ENCODE results near the gene PML. TPM values are rescaled to one million over a fixed set of nuclear protein-coding genes. Genes with fewer than 3 reads are reported as not detected.
A peak's percentile ranks its signal among the peaks of the same experiment; 100 is the strongest.

PML gene
- total and polyA plus RNA-seq, 2 of the 4 experiments (the other 2 are of a cell fraction): 8.8 to 22.6 TPM

DNA sequence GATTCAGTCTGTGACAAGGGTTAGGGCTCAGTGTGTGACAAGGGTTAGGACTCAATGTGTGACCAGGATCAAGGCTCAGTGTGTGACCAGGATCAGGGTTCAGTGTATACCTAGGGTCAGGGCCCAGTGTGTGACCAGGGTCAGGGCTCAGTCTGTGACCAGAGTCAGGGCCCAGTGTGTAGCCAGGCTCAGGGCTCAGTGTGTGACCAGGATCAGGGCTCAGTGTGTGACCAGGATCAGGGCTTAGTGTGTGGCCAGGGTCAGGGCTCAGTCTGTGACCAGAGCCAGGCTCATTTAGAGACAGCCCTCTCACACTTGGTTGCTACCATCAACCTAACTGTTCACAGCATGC is 44.1 kb upstream of the PML start:
- Histone ChIP-seq H3K4me3 (ENCODE audit: insufficient read depth, low read depth, low read length) (no peak overlapping the region), H2AK5ac (ENCODE audit: low read depth, low read length) (peak overlapping the region; percentile 69), H3K9me1 (ENCODE audit: insufficient read depth, low read length) (peaks cover 3% of the 10 kb centered on the region; the same call in 1 of the 2 replicates), H4K5ac (ENCODE audit: low read depth, low read length) (no peak overlapping the region), H4K8ac (ENCODE audit: low read depth in 2 of 2, low read length in 2 of 2) (peak overlapping the region in 1 of 2 experiments; percentile 44; a peak in 1 of 4 replicates), H2BK15ac (ENCODE audit: low read depth, low read length) (peak overlapping the region; percentile 2; the same call in 1 of the 3 replicates), H3K14ac (replicated peaks; ENCODE audit: low read depth, low read length) (no peak overlapping the region), H3K4me1 (ENCODE audit: control insufficient read depth, insufficient read depth, low read length) (peaks cover 7% of the 10 kb centered on the region), H2BK20ac (ENCODE audit: low read depth, low read length) (no peak overlapping the region), H4K20me1 (ENCODE audit: insufficient read depth, low read length) (0 out of 2 replicates have a peak, but pooled peaks cover 2% of the 10 kb centered on the region), H3K27ac (ENCODE audit: insufficient read depth, low read length) (peak overlapping the region; percentile 25; the same call in 1 of the 2 replicates), H2BK5ac (ENCODE audit: low read depth, low read length, poor library complexity, severe bottlenecking) (peak overlapping the region; percentile 18), H2AFZ (replicated peaks; ENCODE audit: low read length, poor library complexity) (no peak overlapping the region), H3K79me1 (ENCODE audit: low read depth in 1 of 2, low read length in 2 of 2) (peaks cover 3% of the 10 kb centered on the region in 2 experiments; a peak in 1 of 4 replicates), H3K4ac (ENCODE audit: low read depth, low read length) (peak overlapping the region; percentile 60), H2AK9ac (replicated peaks; ENCODE audit: low read depth, low read length, poor library complexity) (no peak overlapping the region), H3K23ac (ENCODE audit: low read depth, low read length) (peak overlapping the region; percentile 40; the same call in 1 of the 2 replicates), H3K9me3 (ENCODE audit: control insufficient read depth, insufficient read depth, low read length) (no peaks in the 10 kb centered on the region), H2BK120ac (ENCODE audit: low read depth, low read length) (no peak overlapping the region), H3K27me3 (ENCODE audit: control insufficient read depth, insufficient read depth, low read length) (no peaks in the 10 kb centered on the region), H4K91ac (ENCODE audit: insufficient read depth, low read depth, low read length) (no peak overlapping the region), H3K18ac (ENCODE audit: low read depth, low read length) (no peak overlapping the region), H3K36me3 (ENCODE audit: control insufficient read depth, insufficient read depth, low read length) (peaks cover 57% of the 10 kb centered on the region), H3K9ac (ENCODE audit: low read depth, low read length) (peak overlapping the region; percentile 13; the same call in 1 of the 2 replicates), H3K4me2 (ENCODE audit: low read depth, low read length) (no peak overlapping the region), H3K56ac (ENCODE audit: extremely low read depth, insufficient read depth, low read length) (no peak overlapping the region)
- POLR2A ChIA-PET (ENCODE audit: unreplicated experiment): no interaction called here
- dilution Hi-C loops (cut with HindIII; ENCODE audit: low sequenced_read_pairs, unreplicated experiment) (no loop called here), intact Hi-C loops (cut with micrococcal nuclease) (no loop called here), in situ Hi-C loops (cut with MboI; ENCODE audit: low sequenced_read_pairs) (no loop called here)
- CTCF ChIA-PET: interaction anchor here (0.6 to 2.1 kb wide), 10 partner anchors 10 to 372 kb away, joined by 3 to 13 read pairs (median 4); no protein-coding TSS in a partner anchor
- no peak for ATAC-seq (ENCODE audit: low read depth)
- DNase-seq: no peak
- BruUV-seq (replicated peaks): no TSS peak
- TF ChIP-seq MAFK (IDR thresholded peaks at IDR 0.05; ENCODE audit: low read depth, low read length): no peak
- no peak for TF ChIP-seq FOS (IDR thresholded peaks at IDR 0.05; ENCODE audit: low read depth, low read length)
- TF ChIP-seq MAZ (IDR thresholded peaks at IDR 0.05; ENCODE audit: borderline replicate concordance, low read depth, low read length): no peak
- TF ChIP-seq RCOR1 (IDR thresholded peaks at IDR 0.05; ENCODE audit: insufficient replicate concordance, low read length): no peak
- TF ChIP-seq CEBPB (IDR thresholded peaks at IDR 0.05; ENCODE audit: low read depth, low read length): no peak
- no peak for TF ChIP-seq BHLHE40 (IDR thresholded peaks at IDR 0.05; ENCODE audit: low read depth, low read length)
- TF ChIP-seq RAD21 (IDR thresholded peaks at IDR 0.05; ENCODE audit: low read length): no peak
- TF ChIP-seq CHD1 (IDR thresholded peaks at IDR 0.05; ENCODE audit: low read depth, low read length): no peak
- TF ChIP-seq, protein P1, sequence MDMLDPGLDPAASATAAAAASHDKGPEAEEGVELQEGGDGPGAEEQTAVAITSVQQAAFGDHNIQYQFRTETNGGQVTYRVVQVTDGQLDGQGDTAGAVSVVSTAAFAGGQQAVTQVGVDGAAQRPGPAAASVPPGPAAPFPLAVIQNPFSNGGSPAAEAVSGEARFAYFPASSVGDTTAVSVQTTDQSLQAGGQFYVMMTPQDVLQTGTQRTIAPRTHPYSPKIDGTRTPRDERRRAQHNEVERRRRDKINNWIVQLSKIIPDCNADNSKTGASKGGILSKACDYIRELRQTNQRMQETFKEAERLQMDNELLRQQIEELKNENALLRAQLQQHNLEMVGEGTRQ (IDR thresholded peaks at IDR 0.05; ENCODE audit: low read depth, low read length): no peak
- TF ChIP-seq, protein P2, sequence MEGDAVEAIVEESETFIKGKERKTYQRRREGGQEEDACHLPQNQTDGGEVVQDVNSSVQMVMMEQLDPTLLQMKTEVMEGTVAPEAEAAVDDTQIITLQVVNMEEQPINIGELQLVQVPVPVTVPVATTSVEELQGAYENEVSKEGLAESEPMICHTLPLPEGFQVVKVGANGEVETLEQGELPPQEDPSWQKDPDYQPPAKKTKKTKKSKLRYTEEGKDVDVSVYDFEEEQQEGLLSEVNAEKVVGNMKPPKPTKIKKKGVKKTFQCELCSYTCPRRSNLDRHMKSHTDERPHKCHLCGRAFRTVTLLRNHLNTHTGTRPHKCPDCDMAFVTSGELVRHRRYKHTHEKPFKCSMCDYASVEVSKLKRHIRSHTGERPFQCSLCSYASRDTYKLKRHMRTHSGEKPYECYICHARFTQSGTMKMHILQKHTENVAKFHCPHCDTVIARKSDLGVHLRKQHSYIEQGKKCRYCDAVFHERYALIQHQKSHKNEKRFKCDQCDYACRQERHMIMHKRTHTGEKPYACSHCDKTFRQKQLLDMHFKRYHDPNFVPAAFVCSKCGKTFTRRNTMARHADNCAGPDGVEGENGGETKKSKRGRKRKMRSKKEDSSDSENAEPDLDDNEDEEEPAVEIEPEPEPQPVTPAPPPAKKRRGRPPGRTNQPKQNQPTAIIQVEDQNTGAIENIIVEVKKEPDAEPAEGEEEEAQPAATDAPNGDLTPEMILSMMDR (conservative IDR thresholded peaks at IDR 0.05; ENCODE audit: low read depth, low read length): no peak
- TF ChIP-seq, protein P3, sequence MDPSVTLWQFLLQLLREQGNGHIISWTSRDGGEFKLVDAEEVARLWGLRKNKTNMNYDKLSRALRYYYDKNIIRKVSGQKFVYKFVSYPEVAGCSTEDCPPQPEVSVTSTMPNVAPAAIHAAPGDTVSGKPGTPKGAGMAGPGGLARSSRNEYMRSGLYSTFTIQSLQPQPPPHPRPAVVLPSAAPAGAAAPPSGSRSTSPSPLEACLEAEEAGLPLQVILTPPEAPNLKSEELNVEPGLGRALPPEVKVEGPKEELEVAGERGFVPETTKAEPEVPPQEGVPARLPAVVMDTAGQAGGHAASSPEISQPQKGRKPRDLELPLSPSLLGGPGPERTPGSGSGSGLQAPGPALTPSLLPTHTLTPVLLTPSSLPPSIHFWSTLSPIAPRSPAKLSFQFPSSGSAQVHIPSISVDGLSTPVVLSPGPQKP (IDR thresholded peaks at IDR 0.05; ENCODE audit: borderline replicate concordance, low read depth, low read length): no peak
- no peak for TF ChIP-seq RFX5 (IDR thresholded peaks at IDR 0.05; ENCODE audit: low read depth, low read length)
- no peak for TF ChIP-seq SMC3 (IDR thresholded peaks at IDR 0.05; ENCODE audit: low read depth, low read length)
- TF ChIP-seq POLR2A (IDR thresholded peaks at IDR 0.05; ENCODE audit: low read depth, low read length): no peak

Data from IMR-90 (cell line).